CD4-positive, alpha-beta memory T cell (primary cell): ENCODE results near the gene CHD5. TPM values are rescaled to one million over a fixed set of nuclear protein-coding genes. Genes with fewer than 3 reads are reported as not detected.
A peak's percentile ranks its signal among the peaks of the same experiment; 100 is the strongest.

Experiments used
- CTCF ChIA-PET: fragments of 350-600 bp; sonication (Branson Sonifier 250); formaldehyde crosslinking; loops from one replicate; lab custom pipeline; 2021; ENCODE audit warnings: inconsistent platforms; ENCODE audit not compliant: partially characterized antibody; lab: Charles Lee
- POLR2A ChIA-PET: fragments of 350-600 bp; sonication (Branson Sonifier 250); formaldehyde crosslinking; loops from one replicate; lab custom pipeline; 2021; ENCODE audit not compliant: partially characterized antibody; lab: Charles Lee
- DNase-seq, 5 donors: peaks; one replicate each; pipeline versions ENCODE4 v3.0.0 to v3.0.0-alpha.2; 2020 to 2022; ENCODE audit warnings: mixed read lengths in 1 of 5
- H3K27ac ChIP-seq: one replicate; pipeline ENCODE4 v1.7.0; 2013; ENCODE audit warnings: low read depth, low read length
- H3K27me3 ChIP-seq: 2 replicates; pipeline ENCODE4 v1.7.0; 2013; ENCODE audit warnings: mild to moderate bottlenecking, low read length, moderate library complexity; ENCODE audit not compliant: insufficient read depth
- H3K36me3 ChIP-seq: 2 replicates; pipeline ENCODE4 v1.7.0; 2013; ENCODE audit warnings: mild to moderate bottlenecking, low read length, moderate library complexity; ENCODE audit not compliant: insufficient read depth
- H3K4me1 ChIP-seq: 2 replicates; pipeline ENCODE4 v1.7.0; 2013; ENCODE audit warnings: mild to moderate bottlenecking, low read length, moderate library complexity; ENCODE audit not compliant: insufficient read depth
- H3K4me3 ChIP-seq, 2 donors: one replicate each; pipeline ENCODE4 v1.7.0; 2013; ENCODE audit warnings: low read length in 2 of 2, mild to moderate bottlenecking in 1 of 2
- H3K9me3 ChIP-seq, 2 donors: one replicate each; pipeline ENCODE4 v1.7.0; 2013; ENCODE audit warnings: low read length in 2 of 2, control low read depth in 1 of 2; ENCODE audit not compliant: control insufficient read depth in 1 of 2
- H3K27ac Mint-ChIP-seq, 7 donors: one replicate each; pipeline ENCODE4 v1.8.0; 2020 to 2021; ENCODE audit warnings: mixed read lengths in 7 of 7, mild to moderate bottlenecking in 6 of 7, inconsistent platforms in 3 of 7, moderate library complexity in 3 of 7
- H3K27me3 Mint-ChIP-seq, 2 donors: one replicate each; pipeline ENCODE4 v1.8.0; 2020 to 2021; ENCODE audit warnings: mixed read lengths in 2 of 2
- H3K36me3 Mint-ChIP-seq, 2 donors: one replicate each; pipeline ENCODE4 v1.8.0; 2020 to 2021; ENCODE audit warnings: mixed read lengths in 2 of 2, inconsistent platforms in 1 of 2, mild to moderate bottlenecking in 1 of 2
- H3K4me1 Mint-ChIP-seq, 4 donors: one replicate each; pipeline ENCODE4 v1.8.0; 2020 to 2021; ENCODE audit warnings: mixed read lengths in 4 of 4, mild to moderate bottlenecking in 1 of 4
- H3K4me3 Mint-ChIP-seq, 8 donors: one replicate each; pipeline ENCODE4 v1.8.0; 2020 to 2021; ENCODE audit warnings: mixed read lengths in 8 of 8, mild to moderate bottlenecking in 7 of 8, moderate library complexity in 6 of 8, inconsistent platforms in 3 of 8
- H3K9me3 Mint-ChIP-seq, 8 donors: one replicate each; pipeline ENCODE4 v1.8.0; 2020 to 2021; ENCODE audit warnings: mixed read lengths in 8 of 8, mild to moderate bottlenecking in 5 of 8, inconsistent platforms in 3 of 8, moderate library complexity in 1 of 8
- intact Hi-C: fragments of 100-400 bp; cut with micrococcal nuclease; formaldehyde crosslinking; loops from one replicate; pipeline ENCODE4 v1.15.1; 2023
- polyA plus RNA-seq, 2 donors: library from polyadenylated mRNA; unstranded; fragments of 300-500 nt; fragmentation: Illumina TruSeq; gene quantifications; one replicate each; pipeline ENCODE4 v1.2.3, GENCODE V29; 2021
- total RNA-seq, 2 experiments: library from RNA; stranded (reverse); gene quantifications; one replicate each; pipeline ENCODE4 v1.2.3, GENCODE V29; 2021

The CHD5 gene
- total and polyA plus RNA-seq, 4 experiments from 2014 or later: 0.06 to 0.17 TPM; not detected in 2

- no peak overlapping the region for H3K27ac Mint-ChIP-seq
- Histone ChIP-seq H3K27ac (no peak overlapping the region), H3K4me3 (no peak overlapping the region), H3K36me3 (no peaks in the 10 kb centered on the region), H3K9me3 (no peaks in the 10 kb centered on the region), H3K27me3 (no peaks in the 10 kb centered on the region), H3K4me1 (peaks cover 10% of the 10 kb centered on the region)
- no peak for DNase-seq
- H3K36me3 Mint-ChIP-seq: no peaks in the 10 kb centered on the region
- ChIA-PET POLR2A (no interaction called here), CTCF (no interaction called here)
- no peak overlapping the region for H3K4me3 Mint-ChIP-seq
- peaks cover 3 to 9% (median 5%) of the 10 kb centered on the region in 4 donors for H3K4me1 Mint-ChIP-seq
- H3K27me3 Mint-ChIP-seq: peaks cover 0 to 7% of the 10 kb centered on the region in 2 donors
- no peaks in the 10 kb centered on the region for H3K9me3 Mint-ChIP-seq
- intact Hi-C loops: no loop called here
Observed at GRCh38 chr1:6145864-6146410, 34.2 kb downstream of the CHD5 start.

DNA sequence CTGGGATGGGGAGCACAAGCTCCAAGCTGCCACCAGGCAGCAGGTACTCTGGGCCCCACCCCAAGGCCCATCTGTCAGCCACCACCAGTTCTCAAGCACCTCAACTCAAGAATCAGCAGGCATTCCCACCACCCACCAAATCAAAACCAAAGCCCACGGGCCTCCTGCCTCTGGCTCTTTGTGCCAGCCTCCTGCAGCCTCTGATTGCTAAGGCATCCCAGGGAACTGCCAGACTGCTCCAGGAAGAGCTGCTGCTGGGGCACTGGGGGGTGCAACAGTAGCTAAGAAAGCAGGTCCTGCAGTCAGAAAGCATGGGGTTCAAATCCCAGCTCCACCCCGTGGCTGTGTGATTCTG is 34.7 kb downstream of the CHD5 start:
- intact Hi-C loops: no loop called here
- no peaks in the 10 kb centered on the region for H3K36me3 Mint-ChIP-seq
- H3K4me3 ChIP-seq: no peak overlapping the region
- no peak overlapping the region for H3K27ac Mint-ChIP-seq
- H3K36me3 ChIP-seq: no peaks in the 10 kb centered on the region
- H3K4me1 ChIP-seq: peaks cover 10% of the 10 kb centered on the region
- no peaks in the 10 kb centered on the region for H3K27me3 ChIP-seq
- H3K27me3 Mint-ChIP-seq: peaks cover 0 to 7% of the 10 kb centered on the region in 2 donors
- no peak overlapping the region for H3K27ac ChIP-seq
- ChIA-PET CTCF (no interaction called here), POLR2A (no interaction called here)
- no peaks in the 10 kb centered on the region for H3K9me3 Mint-ChIP-seq
- no peak for DNase-seq
- H3K4me1 Mint-ChIP-seq: peaks cover 3 to 9% (median 5%) of the 10 kb centered on the region in 4 donors
- no peak overlapping the region for H3K4me3 Mint-ChIP-seq
- no peaks in the 10 kb centered on the region for H3K9me3 ChIP-seq

- intact Hi-C loops: no loop called here
- H3K27me3 ChIP-seq: no peaks in the 10 kb centered on the region
- no peak overlapping the region for H3K27ac Mint-ChIP-seq
Observed at GRCh38 chr1:6144647-6145395, 35.3 kb downstream of the CHD5 start.

GRCh38 chr1:6144175-6144574 is 35.9 kb downstream of the CHD5 start:
- no peak overlapping the region for H3K4me3 ChIP-seq
- peaks cover 10% of the 10 kb centered on the region for H3K4me1 ChIP-seq
- Mint-ChIP-seq H3K36me3 (no peaks in the 10 kb centered on the region), H3K4me1 (peaks cover 3 to 9% (median 5%) of the 10 kb centered on the region in 4 donors), H3K9me3 (no peaks in the 10 kb centered on the region), H3K4me3 (no peak overlapping the region), H3K27me3 (peaks cover 0 to 7% of the 10 kb centered on the region in 2 donors), H3K27ac (peak overlapping the region in 1 of 7 donors; percentile 25)
- intact Hi-C loops: no loop called here
- no peak overlapping the region for H3K27ac ChIP-seq
- no peak for DNase-seq
- no peaks in the 10 kb centered on the region for H3K9me3 ChIP-seq
- no peaks in the 10 kb centered on the region for H3K27me3 ChIP-seq
- ChIA-PET CTCF (no interaction called here), POLR2A (no interaction called here)
- H3K36me3 ChIP-seq: no peaks in the 10 kb centered on the region

More at GRCh38 chr1:6144647-6145395, 35.3 kb downstream of the CHD5 start:
- Histone ChIP-seq H3K36me3 (no peaks in the 10 kb centered on the region), H3K27ac (no peak overlapping the region), H3K9me3 (no peaks in the 10 kb centered on the region), H3K4me1 (peaks cover 10% of the 10 kb centered on the region), H3K4me3 (no peak overlapping the region)
- H3K4me3 Mint-ChIP-seq: no peak overlapping the region
- ChIA-PET POLR2A (no interaction called here), CTCF (no interaction called here)
- no peaks in the 10 kb centered on the region for H3K9me3 Mint-ChIP-seq
- H3K36me3 Mint-ChIP-seq: no peaks in the 10 kb centered on the region
- H3K4me1 Mint-ChIP-seq: peaks cover 3 to 9% (median 5%) of the 10 kb centered on the region in 4 donors
- no peak for DNase-seq
- H3K27me3 Mint-ChIP-seq: peaks cover 0 to 7% of the 10 kb centered on the region in 2 donors

GRCh38 chr1:6143395-6143794 is 36.7 kb downstream of the CHD5 start:
- no peaks in the 10 kb centered on the region for H3K36me3 ChIP-seq
- H3K27me3 ChIP-seq: no peaks in the 10 kb centered on the region
- ChIA-PET POLR2A (no interaction called here), CTCF (interaction anchor here (0.7 kb wide), 1 partner anchor 23 kb away, joined by 3 read pairs; no protein-coding TSS in a partner anchor)
- no peak for DNase-seq
- Mint-ChIP-seq H3K4me3 (no peak overlapping the region), H3K4me1 (peaks cover 2 to 7% (median 3%) of the 10 kb centered on the region in 4 donors), H3K36me3 (no peaks in the 10 kb centered on the region), H3K27ac (no peak overlapping the region), H3K9me3 (no peaks in the 10 kb centered on the region), H3K27me3 (peaks cover 0 to 8% of the 10 kb centered on the region in 2 donors)
- intact Hi-C loops: no loop called here
- H3K4me1 ChIP-seq: peaks cover 4% of the 10 kb centered on the region
- H3K4me3 ChIP-seq: no peak overlapping the region
- no peak overlapping the region for H3K27ac ChIP-seq
- no peaks in the 10 kb centered on the region for H3K9me3 ChIP-seq

DNA sequence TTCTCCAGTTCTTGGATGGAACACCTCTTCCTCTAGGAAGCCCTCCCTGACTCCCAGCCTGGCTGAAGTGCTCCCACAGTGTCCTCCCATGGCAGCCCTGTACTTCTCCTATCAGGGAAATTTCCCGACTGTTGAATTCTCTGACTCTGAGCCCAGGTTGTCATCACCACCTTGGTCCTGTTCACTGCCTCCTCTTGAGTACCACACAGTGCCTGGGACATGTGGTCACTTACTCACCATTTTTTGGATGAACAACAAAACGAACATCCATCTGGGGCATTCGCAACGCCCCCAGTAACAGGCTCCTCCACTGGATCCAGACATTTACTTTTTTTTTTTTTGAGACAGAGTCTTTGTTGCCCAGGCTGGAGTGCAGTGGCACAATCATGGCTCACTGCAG is 37.4 kb downstream of the CHD5 start:
- no peaks in the 10 kb centered on the region for H3K36me3 Mint-ChIP-seq
- intact Hi-C loops: no loop called here

GRCh38 chr1:6142036-6142621 is 38.0 kb downstream of the CHD5 start:
- Mint-ChIP-seq H3K27me3 (peaks cover 0 to 2% of the 10 kb centered on the region in 2 donors), H3K4me3 (no peak overlapping the region), H3K4me1 (no peaks in the 10 kb centered on the region), H3K9me3 (no peaks in the 10 kb centered on the region), H3K27ac (no peak overlapping the region), H3K36me3 (no peaks in the 10 kb centered on the region)
- no peaks in the 10 kb centered on the region for H3K9me3 ChIP-seq
- H3K4me3 ChIP-seq: no peak overlapping the region
- CTCF ChIA-PET: no interaction called here
- no peaks in the 10 kb centered on the region for H3K27me3 ChIP-seq
- no peak for DNase-seq
- H3K36me3 ChIP-seq: no peaks in the 10 kb centered on the region
- H3K27ac ChIP-seq: no peak overlapping the region
- no peaks in the 10 kb centered on the region for H3K4me1 ChIP-seq
- POLR2A ChIA-PET: no interaction called here
- intact Hi-C loops: no loop called here

More for the DNA sequence above, 37.4 kb downstream of the CHD5 start:
- H3K27ac Mint-ChIP-seq: peak overlapping the region in 1 of 7 donors; percentile 32
- Histone ChIP-seq H3K9me3 (no peaks in the 10 kb centered on the region), H3K27ac (no peak overlapping the region), H3K36me3 (no peaks in the 10 kb centered on the region), H3K4me3 (no peak overlapping the region), H3K4me1 (no peaks in the 10 kb centered on the region), H3K27me3 (no peaks in the 10 kb centered on the region)
- no peak overlapping the region for H3K4me3 Mint-ChIP-seq
- H3K9me3 Mint-ChIP-seq: no peaks in the 10 kb centered on the region
- peaks cover 0 to 2% of the 10 kb centered on the region in 2 donors for H3K27me3 Mint-ChIP-seq
- ChIA-PET CTCF (interaction anchor here (0.7 kb wide), 1 partner anchor 24 kb away, joined by 3 read pairs; no protein-coding TSS in a partner anchor), POLR2A (no interaction called here)
- no peaks in the 10 kb centered on the region for H3K4me1 Mint-ChIP-seq
- no peak for DNase-seq
